ENCODE measurements around the gene ZDHHC12.

The ZDHHC12 gene

DNA sequence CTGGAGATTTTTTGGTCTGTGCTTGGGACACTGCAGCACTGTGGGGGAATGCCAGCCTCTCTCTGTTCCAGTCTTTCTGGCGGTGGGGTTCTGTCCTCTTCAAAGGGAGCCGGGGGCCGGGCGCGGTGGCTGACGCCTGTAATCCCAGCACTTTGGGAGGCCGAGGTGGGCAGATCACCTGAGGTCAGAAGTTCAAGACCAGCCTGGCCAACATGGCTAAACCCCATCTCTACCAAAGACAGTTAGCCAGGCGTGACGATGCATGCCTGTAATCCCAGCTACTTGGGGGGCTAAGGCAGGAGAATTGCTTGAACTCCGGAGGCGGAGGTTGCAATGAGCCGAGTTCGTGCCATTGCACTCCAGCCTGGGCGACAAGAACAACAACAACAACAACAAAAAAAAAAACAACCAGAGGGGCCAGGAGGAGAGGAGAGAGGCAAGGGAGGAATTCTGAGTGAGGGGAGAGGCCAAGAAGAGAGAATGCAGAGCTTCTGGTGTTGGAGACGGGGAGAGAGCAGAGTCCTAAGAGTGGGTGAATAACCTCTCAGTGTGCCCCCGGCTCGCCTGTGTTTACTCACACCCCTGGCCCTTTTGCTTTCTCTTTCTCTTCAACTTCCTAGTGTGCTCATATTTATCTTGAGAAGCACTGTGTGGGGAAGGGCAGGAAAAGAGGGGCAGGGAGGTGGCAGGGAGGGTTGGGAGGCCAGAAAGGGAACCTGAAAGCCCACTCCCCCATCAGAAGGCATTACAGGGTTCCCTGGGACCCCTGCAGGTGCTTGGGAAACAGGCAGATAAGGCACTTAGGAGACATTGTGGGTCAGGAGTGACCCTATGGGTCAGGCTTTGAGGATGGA lies 38.1 kb downstream of the ZDHHC12 start:
- peak; percentile 52 for DNase-seq

- DNase-seq, result peak; percentile 69
Observed at GRCh38 chr9:128684325-128685199, 39.4 kb downstream of the ZDHHC12 start.

- DNase-seq, result no peak
Observed at GRCh38 chr9:128684065-128684324, 39.9 kb downstream of the ZDHHC12 start.

DNA sequence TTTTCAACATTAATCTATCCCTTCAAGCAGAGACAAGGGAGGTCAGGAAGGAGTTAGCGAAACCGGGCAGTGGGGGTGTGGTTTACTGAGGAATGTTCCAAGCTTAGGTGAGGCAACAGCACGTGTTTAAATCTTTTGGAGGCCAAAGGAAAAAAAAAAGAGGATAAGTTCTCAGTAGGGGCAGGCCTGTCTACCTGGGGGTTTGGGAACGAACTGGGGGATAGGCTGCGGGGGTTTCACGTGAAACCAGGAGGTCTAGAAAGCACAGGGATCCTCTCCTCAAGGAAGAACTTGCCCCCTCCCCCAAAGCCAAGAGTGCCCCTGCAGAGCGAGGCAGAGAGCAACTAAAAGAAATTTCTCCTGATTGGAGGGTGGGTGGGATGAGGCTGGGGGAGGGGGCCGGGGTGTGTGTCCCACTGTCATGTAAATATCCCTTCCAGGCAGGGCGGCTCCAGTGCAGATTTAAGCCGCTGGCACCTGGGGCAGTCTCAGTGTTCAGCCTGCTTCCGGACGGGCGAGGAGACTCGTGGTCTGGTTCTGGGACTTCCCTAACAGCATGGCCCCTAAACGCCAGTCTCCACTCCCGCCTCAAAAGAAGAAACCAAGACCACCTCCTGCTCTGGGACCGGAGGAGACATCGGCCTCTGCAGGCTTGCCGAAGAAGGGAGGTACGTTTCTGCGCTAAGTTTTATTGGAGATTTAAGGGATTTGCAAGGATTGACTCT lies 40.4 kb downstream of the ZDHHC12 start:
- peak; percentile 35 for DNase-seq

DNA sequence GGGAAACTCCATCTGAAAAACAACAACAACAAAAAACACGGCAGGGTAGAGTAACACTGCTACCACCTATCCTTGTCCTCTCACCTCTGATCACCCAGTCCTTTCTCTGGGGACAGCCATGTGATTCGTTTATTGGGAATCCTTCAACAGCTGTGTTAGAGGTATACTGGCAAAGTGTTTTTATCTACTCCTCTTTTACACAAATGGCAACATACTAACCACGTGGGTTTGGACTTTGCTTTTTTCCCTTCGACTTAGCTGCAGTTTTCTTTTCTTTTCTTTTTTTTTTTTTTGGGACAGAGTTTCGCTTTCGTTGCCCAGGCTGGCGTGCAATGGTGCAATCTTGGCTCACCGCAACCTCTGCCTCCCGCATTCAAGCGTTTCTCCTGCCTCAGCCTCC lies 46.1 kb downstream of the ZDHHC12 start:
- DNase-seq, result no peak

DNA sequence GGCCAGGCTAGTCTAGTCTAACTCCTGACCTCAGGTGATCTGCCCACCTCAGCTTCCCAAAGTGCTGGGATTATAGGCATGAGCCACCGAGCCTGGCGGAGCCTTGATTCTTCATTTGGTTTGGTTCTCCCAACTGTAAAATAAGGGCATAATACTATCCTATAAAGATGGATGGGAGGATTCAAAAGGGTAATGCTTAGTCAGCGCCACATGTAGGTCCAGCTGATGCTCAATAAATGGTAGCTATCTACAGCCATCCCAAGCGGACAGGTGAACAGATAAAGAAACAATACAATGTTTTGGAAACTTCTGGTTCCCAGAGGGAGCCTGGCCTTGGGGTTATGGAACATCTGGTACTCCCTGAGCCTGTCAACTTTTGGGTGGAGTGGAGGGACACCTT lies 48.5 kb downstream of the ZDHHC12 start:
- no peak for DNase-seq
